SK-N-MC (cell line): Measurements from ENCODE around the gene SKAP2.

Source experiments
- EZH2 ChIP-seq: fragments of 200-600 bp; sonication (generic); IDR thresholded peaks from one replicate; pipeline ENCODE4 v1.6.1; 2017; ENCODE audit warnings: antibody characterized with exemption
- FOXP2 ChIP-seq: optimal IDR thresholded peaks from 2 replicates; pipeline ENCODE3; 2011; ENCODE audit warnings: mild to moderate bottlenecking, moderate library complexity; ENCODE audit not compliant: insufficient read depth; ENCODE audit errors: extremely low read length, control extremely low read depth
- POLR2AphosphoS5 ChIP-seq: IDR thresholded peaks from 2 replicates; pipeline ENCODE4 v1.6.1; 2012; ENCODE audit warnings: mild to moderate bottlenecking, low read depth, low read length, borderline replicate concordance

- no peak for TF ChIP-seq POLR2AphosphoS5
- TF ChIP-seq EZH2, result no peak
- no peak for TF ChIP-seq FOXP2
Measured at GRCh38 chr7:26794541-26794940, 69.8 kb downstream of the SKAP2 start.
